GM21528 (cell line): ENCODE measurements around the gene ALDH3B2.
"Not testable (repeated sequence)": the region's sequence is repeated elsewhere in the genome, so short reads cannot be mapped to it uniquely, and the experiment has no call there.

Experiments
- ATAC-seq: cut with Tn5 transposase; IDR thresholded peaks from one replicate; pipeline ENCODE4 v1.9.1; 2021; ENCODE audit warnings: mild to moderate bottlenecking, moderate library complexity; ENCODE audit not compliant: unreplicated experiment, low FRiP score

ALDH3B2 gene

DNA sequence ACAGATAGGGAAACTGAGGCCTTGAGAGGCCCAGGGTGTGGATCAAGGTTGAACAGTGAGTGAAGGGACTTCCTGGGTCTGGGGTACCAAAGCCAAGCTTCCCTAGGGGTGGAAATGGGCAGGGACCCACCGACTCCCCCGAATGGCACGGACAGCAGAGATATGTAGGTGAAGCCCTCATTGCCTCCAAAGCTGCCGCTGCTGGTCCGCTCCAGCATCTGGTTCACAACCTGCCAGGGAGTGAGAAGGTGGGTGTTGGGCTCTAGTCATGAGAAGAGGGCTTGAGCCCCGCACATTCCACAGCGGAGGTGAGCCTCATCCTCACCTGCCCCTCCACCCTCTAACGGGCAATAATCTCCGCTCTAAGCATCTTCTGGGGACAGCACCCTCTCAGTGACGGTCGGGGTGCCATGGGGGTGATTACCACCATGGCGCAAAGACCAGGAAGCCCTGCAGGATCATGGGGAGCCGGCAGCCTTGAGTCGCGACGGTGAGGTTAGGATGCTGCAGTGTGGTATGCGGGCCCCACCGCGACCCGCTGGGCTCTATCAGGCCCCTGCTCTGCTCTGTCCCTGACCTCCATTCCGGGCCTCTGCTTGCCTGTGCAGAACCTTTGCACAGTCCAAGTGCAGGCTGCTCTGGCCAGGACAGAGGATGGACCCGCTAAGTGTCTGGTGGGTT, 10.8 kb downstream of the ALDH3B2 start:
- ATAC-seq = no peak

DNA sequence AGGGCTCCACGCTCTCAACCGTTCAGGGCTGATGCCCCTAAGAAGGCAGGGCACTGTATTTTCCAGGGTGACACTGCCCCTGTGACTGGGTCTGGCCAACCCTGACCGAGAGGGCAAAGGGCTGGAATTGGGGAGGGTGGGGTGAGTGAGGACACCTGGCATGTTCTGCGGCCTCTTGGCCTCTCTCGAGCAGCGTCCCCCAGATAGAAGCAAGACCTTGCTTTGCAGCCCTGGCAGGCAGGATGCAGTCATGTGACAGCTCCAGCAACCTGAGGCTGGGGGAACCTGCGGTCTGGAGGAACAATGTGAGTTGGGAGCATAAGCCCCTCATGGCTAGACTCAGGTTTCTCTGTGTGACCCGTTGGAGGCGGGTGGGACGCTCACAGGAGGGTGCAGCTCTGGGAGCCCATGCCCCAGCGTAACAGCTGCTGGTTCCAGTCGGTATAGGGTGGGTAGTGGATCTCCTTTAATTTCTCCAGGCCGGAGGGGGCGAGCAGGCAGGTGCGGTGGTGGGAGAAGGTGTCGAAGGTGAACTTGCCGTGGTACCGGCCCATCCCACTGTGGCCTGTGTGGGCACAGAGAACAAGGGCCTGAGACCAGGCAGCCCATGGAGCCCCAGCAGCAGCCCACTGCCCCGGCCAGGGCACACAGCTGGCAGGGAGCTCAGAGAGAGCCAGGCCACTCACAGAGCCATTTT, 11.4 kb downstream of the ALDH3B2 start:
- ATAC-seq = no peak

DNA sequence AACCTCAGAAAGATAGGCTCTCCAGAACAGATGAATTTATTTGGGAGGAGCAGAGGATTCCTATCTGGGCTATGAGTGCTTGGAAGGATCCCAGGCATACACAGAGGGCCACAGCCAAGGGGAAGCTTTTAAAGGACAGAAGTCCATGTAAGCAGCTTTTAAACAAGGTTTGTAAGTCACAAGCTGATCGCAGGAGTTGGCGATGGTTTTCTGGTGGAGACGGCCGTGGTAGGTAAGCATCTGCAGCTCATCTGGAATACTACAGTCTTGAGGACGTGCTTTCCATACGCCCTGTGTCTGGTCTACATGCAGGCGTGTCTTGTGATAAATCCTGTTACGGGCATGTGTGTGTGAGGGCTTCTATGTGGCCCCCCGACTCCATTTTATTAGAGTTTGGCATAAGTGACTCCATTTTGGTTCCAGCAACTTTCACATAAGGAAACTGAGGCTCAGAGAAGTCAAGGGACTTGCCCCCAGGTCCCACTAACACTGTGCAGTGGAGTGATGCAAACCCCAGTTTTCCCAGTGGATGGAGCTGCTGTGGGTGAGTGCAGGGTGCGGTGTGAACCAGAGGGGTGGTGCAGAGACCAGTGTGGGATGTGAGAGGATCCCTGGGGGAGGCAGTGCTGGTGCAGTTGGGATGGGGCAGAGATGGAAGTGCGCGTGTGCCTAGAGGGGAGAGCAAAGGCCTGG, 12.1 kb downstream of the ALDH3B2 start:
- ATAC-seq = no peak

DNA sequence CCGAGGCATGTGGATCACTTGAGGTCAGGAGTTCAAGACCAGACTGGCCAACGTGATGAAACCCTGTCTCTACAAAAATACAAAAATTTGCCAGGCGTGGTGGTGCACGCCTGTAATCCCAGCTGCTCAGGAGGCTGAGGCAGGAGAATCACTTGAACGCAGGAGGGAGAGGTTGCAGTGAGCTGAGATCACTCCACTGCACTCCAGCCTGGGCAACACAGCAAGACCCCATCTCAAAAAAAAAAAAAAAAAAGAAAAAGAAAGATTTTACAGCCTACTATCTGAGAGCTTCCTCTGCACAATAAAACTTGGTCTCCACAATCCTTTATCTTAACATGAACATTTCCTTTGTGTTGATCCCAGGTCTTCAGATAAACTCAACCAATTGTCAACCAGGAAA, 13.7 kb downstream of the ALDH3B2 start:
- not testable (repeated sequence) for ATAC-seq

DNA sequence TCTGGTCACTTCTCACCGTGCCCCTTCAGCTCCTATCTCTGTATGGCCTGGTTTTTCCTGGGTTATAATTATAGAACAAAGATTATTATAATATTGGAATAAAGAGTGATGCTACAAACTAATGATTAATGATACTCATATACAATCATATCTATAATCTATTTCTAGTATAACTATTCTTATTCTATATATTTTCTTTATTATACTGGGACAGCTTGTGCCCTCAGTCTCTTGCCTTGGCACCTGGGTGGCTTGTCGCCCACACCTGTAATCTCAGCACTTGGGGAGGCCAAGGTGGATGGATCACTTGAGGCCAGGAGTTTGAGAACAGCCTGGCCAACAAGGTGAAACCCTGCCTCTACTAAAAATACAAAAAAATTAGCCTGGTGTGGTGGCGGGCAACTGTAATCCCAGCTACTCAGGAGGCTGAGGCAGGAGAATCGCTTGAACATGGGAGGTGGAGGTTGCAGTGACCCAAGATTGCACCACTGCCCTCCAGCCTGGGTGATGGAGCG, 14.7 kb downstream of the ALDH3B2 start:
- not testable (repeated sequence) for ATAC-seq

DNA sequence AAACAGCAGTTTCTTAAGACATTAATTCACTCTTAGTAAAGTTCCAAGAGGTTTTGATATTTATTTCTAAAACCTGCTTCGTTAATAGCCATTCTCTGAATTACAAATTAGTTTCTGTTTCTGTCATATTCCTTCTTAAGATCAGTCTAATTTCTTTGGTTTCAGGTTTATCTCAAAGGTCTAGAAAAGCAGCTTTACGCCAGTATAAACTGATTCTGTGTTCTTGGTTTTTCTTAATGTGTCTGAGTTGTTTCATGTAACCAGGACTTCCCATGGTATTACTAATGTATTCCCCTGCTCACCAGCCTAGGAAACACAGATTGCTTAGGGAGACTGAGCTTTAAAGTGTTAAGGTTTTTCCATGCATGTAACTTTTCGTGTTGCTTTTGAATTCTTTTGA, 17.1 kb downstream of the ALDH3B2 start:
- no peak for ATAC-seq

DNA sequence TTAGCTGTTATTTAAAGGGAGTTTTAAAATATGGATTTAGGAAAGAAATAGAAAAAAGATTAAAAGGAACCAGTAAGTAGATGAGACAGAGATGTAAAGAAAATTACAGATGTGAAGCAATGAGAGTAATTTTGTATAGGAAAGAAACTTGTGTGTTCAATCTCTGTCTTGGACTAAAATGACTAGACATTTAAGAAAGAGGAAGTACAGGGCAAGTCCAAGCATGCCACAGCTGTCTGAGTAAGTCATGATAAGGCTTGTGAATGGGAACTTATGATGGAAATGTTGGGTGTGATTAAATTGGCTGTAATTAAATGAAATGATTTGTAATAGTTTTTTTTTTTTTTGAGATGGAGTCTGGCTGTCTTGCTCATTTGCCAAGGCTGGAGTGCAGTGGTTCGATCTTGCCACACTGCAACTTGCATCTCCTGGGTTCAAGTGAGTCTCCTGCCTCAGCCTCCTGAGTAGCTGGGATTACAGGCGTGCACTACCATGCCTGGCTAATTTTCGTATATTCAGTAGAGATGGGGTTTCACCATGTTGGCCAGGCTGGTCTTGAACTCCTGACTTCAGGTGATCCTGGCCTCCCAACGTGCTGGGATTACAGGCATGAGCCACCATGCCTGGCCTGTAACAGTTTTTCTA, 18.0 kb downstream of the ALDH3B2 start:
- no peak for ATAC-seq

DNA sequence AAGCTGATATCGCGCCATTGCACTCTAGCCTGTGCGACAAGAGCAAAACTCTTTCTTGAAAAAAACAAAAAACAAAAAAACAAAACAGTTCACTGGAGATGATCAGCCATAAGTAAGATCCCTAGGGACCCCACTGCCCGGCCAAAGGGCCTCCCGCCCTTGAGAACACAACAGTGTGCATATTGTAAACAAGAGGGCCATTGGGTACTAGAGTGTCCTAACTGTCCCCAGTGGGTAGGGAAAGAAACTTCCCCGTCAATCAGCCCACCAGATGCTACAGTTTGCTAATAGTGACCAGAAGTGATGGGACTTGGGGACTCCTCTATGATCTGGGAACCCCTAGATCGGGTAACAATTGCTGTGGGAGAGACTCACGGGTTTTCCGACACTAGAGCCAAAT, 20.2 kb downstream of the ALDH3B2 start:
- no peak for ATAC-seq

DNA sequence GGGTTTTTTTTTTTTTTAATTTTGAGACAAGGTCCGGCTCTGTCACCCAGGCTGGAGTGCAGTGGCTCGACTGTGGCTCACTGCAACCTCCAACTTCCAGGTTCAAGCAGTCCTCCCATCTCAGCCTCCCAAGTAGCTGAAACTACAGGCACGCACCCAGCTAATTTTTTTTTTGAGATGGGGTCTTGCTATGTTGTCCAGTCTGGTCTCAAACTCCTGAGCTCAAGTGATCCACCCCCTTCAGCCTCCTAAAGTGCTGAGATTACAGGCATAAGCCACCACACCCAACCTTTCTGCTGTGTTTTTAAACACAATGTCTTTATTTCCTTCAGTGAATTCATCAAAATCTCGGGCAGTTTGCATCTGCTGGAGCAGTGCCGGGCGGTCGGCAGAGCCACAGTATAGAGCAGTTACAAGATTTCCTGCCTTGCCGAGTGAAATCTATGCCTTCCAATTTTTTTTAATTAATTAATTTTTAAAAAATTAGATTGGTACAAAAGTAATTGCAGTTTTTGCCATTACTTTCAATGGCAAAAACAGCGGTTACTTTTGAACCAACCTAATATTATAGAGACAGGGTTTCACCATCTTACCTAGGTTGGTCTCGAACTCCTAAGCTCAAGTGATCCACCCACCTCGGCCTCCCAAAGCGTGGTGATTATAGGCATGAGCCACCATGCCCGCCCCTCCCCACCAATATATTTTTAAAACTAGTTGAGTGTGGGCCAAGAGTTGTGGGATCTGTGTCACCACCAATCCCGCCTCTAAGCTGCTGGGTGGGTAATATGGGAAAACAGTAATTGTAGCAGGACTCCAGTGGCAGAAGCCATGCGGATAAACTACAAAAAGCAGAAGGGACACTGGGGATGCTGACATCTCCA, 21.2 kb downstream of the ALDH3B2 start:
- ATAC-seq = no peak

DNA sequence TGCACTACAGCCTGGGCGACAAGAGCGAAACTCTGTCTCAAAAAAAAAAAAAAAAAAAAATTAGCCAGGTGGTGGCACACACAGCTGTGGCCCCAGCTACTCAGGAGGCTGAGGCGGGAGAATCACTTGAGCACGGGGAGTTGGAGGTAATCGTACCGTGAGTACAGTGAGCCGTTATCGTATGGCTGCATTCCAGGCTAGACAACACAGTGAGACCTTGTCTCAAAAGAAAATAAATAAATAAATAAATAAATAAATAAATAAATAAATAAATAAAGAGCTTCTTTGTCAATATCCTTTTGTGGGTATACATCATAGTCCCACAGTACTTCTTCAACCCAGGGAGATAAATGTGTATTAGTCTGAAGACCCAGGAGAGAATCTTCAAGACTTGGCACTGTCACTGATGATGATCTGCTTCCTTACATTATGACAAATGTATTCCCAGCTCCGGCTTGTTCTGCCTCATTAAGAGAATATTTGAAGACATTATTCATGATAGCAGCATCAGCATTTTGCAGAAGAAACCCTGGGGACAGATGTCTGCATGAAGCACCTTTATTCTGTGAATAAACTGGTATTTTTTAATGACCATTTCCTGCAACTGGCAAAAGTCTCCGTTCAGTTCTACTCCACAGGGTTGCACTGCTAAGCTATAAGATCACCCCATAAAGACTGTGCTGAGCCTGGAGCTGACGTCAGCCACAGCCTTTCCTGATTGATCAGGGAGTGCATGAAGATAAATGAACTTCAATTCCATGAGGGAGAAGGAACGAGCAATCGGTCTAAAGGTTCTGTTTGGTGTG, 22.2 kb downstream of the ALDH3B2 start:
- no peak for ATAC-seq

DNA sequence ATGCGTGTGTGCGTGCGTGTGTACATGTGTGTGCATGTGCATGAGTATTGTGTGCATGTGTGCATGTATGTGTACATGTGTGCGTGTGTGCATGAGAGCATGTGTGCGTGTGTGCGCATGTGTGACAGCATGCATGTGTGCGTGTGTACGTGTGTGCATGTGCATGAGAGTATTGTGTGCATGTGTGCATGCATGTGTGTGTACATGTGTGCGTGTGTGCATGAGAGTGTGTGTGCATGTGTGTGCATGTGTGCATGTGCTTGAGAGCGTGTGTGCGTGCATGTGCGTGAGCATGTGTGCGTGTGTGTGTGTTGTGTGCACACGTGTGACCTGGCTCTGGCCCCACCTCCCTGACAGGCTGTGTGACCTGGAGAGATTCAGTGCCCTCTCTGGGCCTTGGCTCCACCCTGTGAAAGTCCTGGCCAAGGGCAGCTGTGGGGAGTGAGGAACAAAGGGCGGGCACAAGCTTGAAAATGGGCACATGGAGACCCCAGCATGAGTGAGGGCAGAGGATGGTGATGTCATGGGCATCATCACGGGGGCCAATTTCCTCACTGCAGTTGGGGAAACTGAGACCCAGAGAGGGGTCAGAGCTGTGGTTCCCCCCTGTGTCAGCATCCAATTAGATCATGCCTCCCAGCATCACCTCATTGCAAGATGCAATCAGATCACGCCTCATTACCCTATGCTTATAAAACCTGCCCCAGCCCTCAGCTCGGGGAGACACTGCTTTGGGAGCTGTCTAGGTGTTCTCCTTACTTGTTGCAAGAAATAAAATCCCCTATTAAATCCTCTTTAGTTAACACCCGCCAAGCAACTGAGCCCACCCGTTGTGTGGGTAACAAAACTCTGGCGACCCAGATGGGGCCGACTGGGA, 24.6 kb downstream of the ALDH3B2 start:
- ATAC-seq = no peak

DNA sequence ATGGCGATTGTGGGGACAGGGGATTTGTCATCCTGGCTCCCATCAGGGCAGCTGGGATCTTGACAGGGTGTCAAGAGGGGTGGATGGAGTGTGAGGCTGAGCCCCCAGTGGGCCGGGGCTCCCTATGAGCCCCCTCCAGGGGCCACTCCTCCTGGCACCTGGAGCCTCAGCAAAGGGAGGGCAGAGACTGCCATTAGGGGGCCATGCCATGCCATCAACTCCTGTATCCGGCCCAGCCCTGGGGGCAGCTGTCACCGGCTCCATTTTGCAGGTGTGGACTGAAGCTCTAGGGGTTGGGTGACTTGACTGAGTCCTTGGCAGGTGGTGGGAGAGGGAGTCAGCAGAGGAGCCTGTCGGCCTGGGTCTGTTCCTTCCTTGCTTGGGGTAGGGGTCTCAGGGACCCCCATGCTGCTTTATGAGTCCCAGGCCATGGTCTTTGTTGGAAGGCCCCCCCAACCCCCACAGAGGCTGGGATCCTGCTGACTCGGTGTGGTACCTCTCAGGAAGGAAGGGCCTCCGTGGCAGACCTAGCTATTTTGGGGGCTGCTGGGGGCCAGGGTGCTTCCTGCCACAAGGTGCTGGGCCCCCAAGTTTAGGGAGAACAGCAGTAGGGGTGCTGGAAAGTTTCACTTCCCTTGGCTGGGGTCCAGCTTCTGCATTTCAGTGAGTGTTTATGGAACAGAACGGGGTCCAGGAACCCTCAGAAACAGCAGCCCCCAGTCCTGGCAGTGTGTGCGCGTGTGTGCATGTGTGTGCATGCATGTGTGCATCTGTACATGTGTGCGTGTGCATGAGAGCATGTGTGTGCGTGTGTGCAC, 25.4 kb downstream of the ALDH3B2 start:
- ATAC-seq = no peak

DNA sequence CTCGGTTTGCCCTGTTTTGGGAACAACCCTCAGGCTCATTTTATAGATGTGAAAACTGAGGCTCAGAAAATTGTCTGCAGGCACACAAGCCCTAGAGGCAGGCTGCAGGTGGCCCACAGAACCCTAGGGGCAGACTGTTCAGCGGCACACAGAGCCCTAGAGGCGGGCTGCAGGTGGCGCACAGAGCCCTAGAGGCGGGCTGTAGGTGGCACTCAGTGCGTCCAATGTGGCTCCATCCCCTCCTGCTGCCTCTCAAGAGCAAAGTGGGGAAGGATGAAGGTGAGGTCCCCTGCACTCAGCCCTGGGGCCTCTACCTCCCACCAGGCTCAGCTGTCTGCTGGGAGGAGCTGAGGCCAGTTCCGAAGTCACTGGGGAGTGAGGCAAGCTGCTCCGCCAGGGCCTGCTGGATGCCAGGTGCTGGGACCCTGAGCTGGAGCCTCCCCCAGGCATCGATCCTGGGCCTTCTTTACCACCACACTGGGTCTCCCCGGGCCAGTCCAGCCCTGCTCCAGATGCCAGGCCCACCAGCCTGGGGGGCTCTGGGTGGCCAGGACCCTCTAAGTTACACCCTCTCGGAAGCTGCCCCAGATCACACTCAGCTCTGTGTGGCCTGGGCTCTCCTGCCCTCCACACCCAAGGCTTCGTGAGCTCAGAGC, 26.2 kb downstream of the ALDH3B2 start:
- ATAC-seq = no peak

DNA sequence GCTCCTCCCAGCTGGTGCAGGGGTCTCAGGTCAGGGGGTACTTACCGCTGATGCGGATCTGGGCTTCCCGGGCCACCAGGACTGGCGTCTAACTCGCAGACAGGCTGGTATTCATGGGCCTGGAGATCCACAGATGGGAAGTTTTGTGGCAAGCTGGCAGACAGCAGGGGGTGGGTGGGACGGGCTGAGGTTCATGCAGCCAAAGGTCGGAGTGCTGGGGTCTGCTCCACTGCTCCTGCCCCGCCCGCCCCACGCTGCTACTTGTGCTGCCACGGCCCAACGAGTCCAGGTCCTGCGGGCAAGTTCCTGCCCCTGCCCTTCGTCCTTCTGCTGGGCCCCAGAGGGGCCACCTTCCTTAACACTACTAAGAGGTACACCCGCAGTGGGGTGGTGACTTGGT, 27.0 kb downstream of the ALDH3B2 start:
- ATAC-seq = no peak

DNA sequence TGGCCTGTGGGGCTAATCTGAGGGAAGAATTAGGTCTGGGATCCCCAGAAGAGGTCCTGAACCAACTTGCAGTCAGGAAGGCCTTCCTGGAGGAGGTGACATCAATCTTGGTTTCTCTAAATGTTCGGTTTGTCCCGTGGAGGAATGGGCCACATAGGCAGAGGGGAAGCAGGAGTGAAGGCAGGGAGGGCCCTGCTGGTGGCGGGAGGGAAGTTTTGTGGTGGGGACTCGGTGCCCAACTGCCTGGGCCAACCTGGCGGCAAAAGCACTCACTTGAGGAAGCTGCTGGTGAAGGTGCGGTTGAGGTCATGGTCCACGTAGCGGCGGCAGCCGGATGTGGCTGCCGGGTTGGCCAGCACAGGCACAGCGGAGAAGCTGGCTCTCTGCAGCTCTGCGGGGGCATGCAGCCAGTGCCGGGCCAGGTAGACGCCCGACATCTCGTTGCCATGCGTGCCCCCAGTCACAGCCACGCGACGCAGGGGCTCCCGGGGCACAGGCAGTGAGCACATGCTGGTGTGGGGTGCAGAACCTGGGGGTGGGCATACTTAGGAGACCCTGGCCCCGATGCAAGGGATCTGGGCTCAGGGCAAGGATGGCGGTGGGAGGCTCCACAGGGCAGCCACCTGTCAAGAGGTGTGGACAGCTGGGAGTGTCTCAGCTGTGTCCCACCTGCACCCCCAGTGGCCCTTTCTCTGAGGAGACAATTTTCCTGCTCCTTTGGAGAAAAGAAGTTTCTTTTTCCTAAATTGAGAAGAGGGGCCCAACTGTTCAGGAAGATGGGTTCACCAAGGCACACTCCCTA, 27.7 kb downstream of the ALDH3B2 start:
- no peak for ATAC-seq
